ENCODE results near the gene POU2F1. TPM values are rescaled to one million over a fixed set of nuclear protein-coding genes. Genes with fewer than 3 reads are reported as not detected.

POU2F1 gene
- total and polyA plus RNA-seq, 2 experiments from 2014 or later, result 38.8 to 66.1 TPM

GRCh38 chr1:167456926-167457325 lies 236.2 kb downstream of the POU2F1 start:
- Histone ChIP-seq H3K27ac (ENCODE audit: low read depth) (no peak overlapping the region), H3K4me3 (no peak overlapping the region), H4K20me1 (replicated peaks; ENCODE audit: insufficient read depth) (no peaks in the 10 kb centered on the region), H3K79me2 (replicated peaks; ENCODE audit: insufficient read depth) (no peaks in the 10 kb centered on the region), H2AFZ (no peak overlapping the region), H3K4me1 (ENCODE audit: insufficient read depth) (peaks cover 10% of the 10 kb centered on the region; the same call in 1 of the 2 replicates), H3K4me2 (no peak overlapping the region), H3F3A (replicated peaks; ENCODE audit: low read depth) (peaks cover 2% of the 10 kb centered on the region; the same call in 1 of the 2 replicates), H3K9me2 (ENCODE audit: insufficient read depth) (no peaks in the 10 kb centered on the region), H3K36me3 (ENCODE audit: insufficient read depth) (no peaks in the 10 kb centered on the region), H3K27me3 (ENCODE audit: insufficient read depth) (peaks cover 49% of the 10 kb centered on the region)
- no peaks in the 10 kb centered on the region for H3K36me3 Mint-ChIP-seq (ENCODE audit: low read depth)
- H3K27me3 Mint-ChIP-seq (ENCODE audit: insufficient read depth, low read depth, poor library complexity), result peaks cover 27% of the 10 kb centered on the region
- H3K9me3 Mint-ChIP-seq, result no peaks in the 10 kb centered on the region
- no peak for TF ChIP-seq CTCF (conservative IDR thresholded peaks at IDR 0.05; ENCODE audit: low read depth in 2 of 2)
- no peak for TF ChIP-seq REST (IDR thresholded peaks at IDR 0.05; ENCODE audit: unreplicated experiment)
- TF ChIP-seq EZH2 (IDR thresholded peaks at IDR 0.05; ENCODE audit: low read depth, unreplicated experiment), result no peak
- TF ChIP-seq POLR2AphosphoS5 (IDR thresholded peaks at IDR 0.05; ENCODE audit: low read depth), result no peak
- TF ChIP-seq ZNF462 (CRISPR knock-in tag; IDR thresholded peaks at IDR 0.05), result no peak
- no peak for TF ChIP-seq NANOG (IDR thresholded peaks at IDR 0.05; ENCODE audit: borderline replicate concordance)
- no peak for TF ChIP-seq STAT1 (IDR thresholded peaks at IDR 0.05; ENCODE audit: unreplicated experiment)
- TF ChIP-seq ZNF114 (CRISPR knock-in tag; IDR thresholded peaks at IDR 0.05), result no peak
- TF ChIP-seq EZH2phosphoT487 (IDR thresholded peaks at IDR 0.05; ENCODE audit: unreplicated experiment), result no peak
- TF ChIP-seq JUNB (IDR thresholded peaks at IDR 0.05; ENCODE audit: unreplicated experiment), result no peak
- no peak for TF ChIP-seq CREB1 (CRISPR knock-in tag; IDR thresholded peaks at IDR 0.05; ENCODE audit: low read depth)
- no peak for TF ChIP-seq ZNF331 (CRISPR knock-in tag; IDR thresholded peaks at IDR 0.05; ENCODE audit: low read depth)
- TF ChIP-seq ETS1 (IDR thresholded peaks at IDR 0.05), result no peak
- ATAC-seq (no peak), DNase-seq (ENCODE audit: low spot score) (no peak)
- H3K27ac Mint-ChIP-seq, result no peak overlapping the region
- peaks cover 25% of the 10 kb centered on the region for H3K4me1 Mint-ChIP-seq
- no peak overlapping the region; the same call in 2 of the 3 replicates for H3K4me3 Mint-ChIP-seq
